GM12892 (cell line): ENCODE measurements around the gene DOCK4.

Experiments
- DNase-seq: peaks from one replicate; pipeline ENCODE4 v3.0.0; 2011; ENCODE audit not compliant: insufficient read length
- FAIRE-seq: peaks from 2 replicates; lab custom pipeline; 2011; peaks lifted over from hg19 to GRCh38; lab: Jason Lieb, UNC
- POLR2A ChIP-seq: IDR thresholded peaks from 2 replicates; pipeline ENCODE4 v1.6.1; 2011; ENCODE audit warnings: low read depth, low read length, control low read depth
- POLR2AphosphoS5 ChIP-seq: IDR thresholded peaks from 2 replicates; pipeline ENCODE4 v1.6.1; 2011; ENCODE audit warnings: low read depth, low read length, control low read depth
- TAF1 ChIP-seq: IDR thresholded peaks from 2 replicates; pipeline ENCODE4 v1.6.1; 2011; ENCODE audit warnings: low read depth, mild to moderate bottlenecking, control low read depth, low read length, borderline replicate concordance

DOCK4 gene

DNA sequence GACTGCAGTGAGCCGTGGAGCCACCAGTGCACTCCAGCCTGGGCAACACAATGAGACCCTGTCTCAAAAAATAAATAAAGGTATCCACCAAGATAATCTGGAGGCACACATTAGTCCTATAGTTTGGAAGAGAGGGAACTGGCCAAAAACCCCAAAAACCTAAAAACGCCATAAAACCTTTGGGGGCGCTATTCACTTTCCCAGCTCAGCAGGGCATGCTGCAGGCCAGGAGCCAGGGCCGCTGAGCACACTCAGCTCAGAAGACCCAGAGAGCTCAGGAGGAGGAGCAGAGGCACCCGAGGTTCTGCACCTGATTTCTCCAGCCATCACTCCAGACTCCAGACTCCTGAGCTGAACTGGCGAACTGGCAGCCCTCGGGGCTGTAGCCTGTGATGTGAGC, 476.7 kb downstream of the DOCK4 start:
- no peak for DNase-seq
- no peak for FAIRE-seq
- TF ChIP-seq TAF1 (no peak), POLR2AphosphoS5 (no peak), POLR2A (no peak)

DNA sequence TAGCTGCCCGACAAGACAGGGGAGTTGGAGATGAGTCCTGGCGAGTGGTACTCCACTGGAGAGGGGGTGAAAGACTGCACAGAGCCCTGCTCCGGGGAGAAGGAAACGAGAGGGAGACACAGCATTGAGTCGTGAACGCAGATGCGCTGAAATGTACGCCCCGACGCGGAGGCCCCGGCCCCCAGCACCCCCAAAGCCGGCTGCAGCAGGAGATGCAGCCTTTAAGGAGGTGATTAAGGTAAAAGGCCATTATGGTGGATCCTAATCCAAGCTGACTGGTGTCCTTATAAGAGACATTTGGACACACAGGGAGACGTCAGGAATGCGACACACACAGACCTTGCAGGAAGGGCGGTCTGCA, 477.6 kb downstream of the DOCK4 start:
- DNase-seq (no peak), FAIRE-seq (no peak)
- no peak for TF ChIP-seq POLR2A
- no peak for TF ChIP-seq POLR2AphosphoS5
- no peak for TF ChIP-seq TAF1

DNA sequence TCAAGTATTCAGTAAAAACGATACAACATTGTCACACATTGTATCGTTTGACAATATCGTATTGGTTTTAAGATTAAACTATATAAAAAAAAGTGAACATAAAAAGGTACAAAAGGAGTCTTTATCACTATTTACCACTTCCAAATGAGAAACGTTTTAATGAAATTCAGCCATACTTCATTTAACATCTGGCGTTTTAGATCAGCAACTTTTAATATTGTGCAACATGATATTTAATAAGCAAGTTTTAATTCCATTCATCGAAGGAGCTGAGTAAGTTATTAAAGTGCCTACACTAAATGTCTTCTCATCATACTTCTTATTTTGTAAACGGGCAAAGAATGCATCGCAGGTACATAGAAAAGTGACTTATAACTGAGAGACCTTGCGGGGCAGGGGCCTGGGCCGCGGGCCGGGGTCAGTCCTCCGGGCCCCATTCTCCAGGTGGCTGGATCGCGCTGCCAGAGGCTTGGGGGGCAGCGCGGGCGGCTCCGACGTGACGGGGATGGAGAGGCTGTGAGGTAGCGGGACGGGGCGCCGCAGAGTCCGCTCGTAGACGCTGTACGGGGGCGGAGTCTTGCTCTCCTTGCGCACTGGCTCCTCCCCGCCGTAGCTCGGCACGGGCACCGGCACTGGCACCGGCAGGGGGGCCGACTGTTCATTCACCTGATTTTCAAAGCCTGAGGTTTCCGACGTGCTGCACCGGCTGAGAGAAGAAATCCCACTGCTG, 478.1 kb downstream of the DOCK4 start:
- no peak for DNase-seq
- no peak for TF ChIP-seq POLR2AphosphoS5
- TF ChIP-seq POLR2A: no peak
- no peak for TF ChIP-seq TAF1
- FAIRE-seq: no peak

DNA sequence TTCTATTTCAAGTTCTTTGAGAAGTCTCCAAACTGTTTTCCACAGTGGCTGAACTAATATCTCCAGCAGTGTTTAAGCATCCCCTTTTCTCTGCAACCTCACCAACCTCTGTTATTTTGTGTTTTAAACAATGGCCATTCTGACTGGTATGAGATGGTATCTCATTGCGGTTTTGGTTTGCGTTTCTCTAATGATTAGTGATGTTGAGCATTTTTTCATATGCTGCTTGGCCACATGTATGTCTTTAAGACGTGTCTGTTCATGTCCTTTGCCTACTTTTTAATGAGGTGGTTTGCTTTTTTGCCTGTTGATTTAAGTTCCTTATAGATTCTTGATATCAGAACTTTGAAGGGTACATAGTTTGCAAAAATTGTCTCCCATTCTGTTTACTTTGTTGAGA, 487.3 kb downstream of the DOCK4 start:
- DNase-seq: no peak
- no peak for FAIRE-seq
- TF ChIP-seq POLR2A (no peak), POLR2AphosphoS5 (no peak), TAF1 (no peak)

DNA sequence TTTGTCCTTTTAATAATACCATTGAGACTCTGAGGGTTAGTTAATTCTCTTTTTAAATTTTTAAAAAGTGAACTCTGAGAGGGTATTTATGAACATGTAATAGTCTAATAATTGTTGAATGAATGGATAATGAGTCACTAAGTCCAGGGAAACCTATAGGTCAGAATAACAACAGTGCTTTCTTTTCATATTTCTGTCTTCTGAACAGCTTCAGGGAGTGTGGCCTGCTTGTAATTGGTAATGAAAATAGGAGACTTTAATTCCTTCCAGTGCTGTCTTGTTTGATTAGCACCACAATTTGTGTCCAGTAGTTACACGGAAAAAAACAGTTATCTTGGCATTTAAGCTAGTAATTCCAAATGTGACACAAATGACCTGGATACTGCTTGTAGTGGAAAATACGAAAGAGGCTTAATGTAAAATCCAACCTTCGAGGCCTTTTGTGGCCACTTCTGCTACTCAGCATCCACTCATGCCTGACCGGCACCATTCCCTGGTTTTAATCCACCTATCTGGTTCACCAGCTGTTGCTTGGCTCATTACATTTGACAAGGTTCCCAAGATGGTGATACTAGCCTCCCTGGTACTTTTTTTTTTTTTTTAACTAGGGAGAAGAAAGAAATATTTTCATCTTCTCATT, 494.7 kb downstream of the DOCK4 start:
- TF ChIP-seq TAF1 (no peak), POLR2AphosphoS5 (no peak), POLR2A (no peak)
- DNase-seq (no peak), FAIRE-seq (no peak)

DNA sequence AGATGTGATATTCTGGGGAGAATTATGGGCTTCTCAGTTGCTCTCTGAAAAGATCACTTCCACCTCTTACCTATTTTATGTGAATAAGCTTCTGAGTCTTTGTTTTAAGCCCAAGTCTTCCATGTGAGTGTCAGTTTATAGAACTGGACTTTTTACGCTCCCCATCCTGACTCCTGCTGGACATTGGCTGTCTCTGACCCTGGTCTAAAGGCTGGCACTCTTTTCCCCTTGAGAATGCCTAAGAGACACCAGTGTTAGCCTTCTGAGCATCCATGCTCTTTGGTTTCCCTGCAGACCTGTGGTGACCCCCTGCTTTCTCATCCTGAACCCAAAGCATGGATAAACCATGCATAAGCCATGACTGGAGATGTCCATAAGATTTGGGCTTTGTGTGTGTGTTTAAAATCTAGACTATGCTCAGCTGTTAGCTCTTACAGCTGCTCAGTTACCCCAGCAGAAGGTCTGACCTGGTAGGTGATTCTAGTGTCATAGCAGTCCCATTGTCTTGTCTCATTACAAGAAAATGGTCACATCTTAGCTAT, 495.3 kb downstream of the DOCK4 start:
- TF ChIP-seq POLR2A (no peak), POLR2AphosphoS5 (no peak), TAF1 (no peak)
- DNase-seq: no peak
- no peak for FAIRE-seq

DNA sequence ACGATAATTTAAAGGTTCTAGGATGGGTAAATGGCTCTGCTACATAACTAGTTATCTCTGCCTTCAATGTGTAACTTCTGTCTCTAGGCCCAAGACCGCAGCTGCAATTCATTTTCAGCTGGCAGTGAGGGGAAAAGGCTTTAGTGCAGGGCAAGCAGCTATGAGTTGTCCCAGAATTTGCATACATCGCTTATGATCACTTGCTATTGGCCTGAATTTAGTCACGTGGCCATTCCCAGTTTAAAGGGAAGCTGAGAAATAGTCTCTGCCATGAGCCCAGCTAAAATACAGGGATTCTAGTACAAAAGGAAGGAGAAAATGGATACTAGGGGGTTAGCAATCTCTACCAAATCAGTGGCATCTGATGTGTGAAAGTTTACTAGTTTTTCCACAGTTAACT, 498.1 kb downstream of the DOCK4 start:
- no peak for DNase-seq
- TF ChIP-seq POLR2AphosphoS5 (no peak), POLR2A (no peak), TAF1 (no peak)
- no peak for FAIRE-seq

DNA sequence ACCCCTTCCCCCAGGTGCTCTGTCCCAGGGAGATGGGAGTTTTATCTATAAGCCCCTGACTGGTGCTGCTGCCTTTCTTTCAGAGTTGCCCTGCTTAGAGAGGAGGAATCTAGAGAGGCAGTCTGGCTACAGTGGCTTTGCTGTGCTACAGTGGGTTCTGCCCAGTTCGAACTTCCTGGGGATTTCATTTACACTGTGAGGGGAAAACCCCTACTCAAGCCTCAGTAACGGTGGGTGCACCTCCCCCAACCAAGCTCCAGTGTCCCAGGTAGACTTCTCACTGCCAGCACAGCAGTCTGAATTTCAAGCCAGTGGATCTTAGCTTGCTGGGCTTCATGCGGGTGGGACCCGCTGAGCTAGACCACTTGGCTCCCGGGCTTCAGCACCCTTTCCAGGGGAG, 500.4 kb downstream of the DOCK4 start:
- TF ChIP-seq TAF1 (no peak), POLR2A (no peak)
- DNase-seq: no peak
- FAIRE-seq: no peak

DNA sequence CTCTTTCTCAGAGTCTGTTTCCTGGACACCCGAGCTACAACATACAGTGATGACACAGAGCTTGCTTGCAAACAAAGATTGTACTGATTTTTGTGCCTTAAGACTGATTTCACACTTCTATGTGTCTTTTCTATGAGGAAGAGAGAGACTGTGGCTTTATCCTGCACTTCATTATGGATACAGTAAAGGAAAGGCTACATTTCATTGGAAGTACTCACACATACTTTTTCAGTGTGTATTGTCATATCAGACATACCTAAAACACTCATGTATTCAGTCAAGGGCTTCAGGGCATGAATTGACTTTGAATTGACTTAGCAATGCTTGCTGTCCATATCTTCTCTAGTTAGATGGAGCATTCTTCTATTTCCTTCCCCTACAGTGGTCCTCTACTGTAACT, 508.4 kb downstream of the DOCK4 start:
- FAIRE-seq: no peak
- DNase-seq: no peak
- TF ChIP-seq POLR2A (no peak), TAF1 (no peak), POLR2AphosphoS5 (no peak)

DNA sequence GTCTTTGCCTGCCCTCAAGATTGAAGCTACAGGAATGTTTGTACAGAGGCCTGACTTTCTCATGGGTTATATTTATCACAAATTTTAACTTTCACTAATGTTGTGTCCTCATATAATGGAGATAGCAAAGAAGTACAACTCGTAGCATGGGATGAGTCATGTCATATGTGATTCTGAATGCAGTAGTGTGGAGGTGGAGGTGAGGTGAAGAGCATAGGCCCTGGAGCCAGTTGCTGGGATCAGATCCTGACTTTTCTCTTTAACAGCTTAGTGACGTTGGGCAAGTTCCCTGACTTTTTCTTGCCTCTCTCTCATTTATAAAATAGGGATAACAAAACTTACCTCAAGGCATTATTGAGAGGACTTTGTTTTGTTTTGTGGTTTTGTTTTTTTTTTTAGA, 511.8 kb downstream of the DOCK4 start:
- FAIRE-seq: no peak

DNA sequence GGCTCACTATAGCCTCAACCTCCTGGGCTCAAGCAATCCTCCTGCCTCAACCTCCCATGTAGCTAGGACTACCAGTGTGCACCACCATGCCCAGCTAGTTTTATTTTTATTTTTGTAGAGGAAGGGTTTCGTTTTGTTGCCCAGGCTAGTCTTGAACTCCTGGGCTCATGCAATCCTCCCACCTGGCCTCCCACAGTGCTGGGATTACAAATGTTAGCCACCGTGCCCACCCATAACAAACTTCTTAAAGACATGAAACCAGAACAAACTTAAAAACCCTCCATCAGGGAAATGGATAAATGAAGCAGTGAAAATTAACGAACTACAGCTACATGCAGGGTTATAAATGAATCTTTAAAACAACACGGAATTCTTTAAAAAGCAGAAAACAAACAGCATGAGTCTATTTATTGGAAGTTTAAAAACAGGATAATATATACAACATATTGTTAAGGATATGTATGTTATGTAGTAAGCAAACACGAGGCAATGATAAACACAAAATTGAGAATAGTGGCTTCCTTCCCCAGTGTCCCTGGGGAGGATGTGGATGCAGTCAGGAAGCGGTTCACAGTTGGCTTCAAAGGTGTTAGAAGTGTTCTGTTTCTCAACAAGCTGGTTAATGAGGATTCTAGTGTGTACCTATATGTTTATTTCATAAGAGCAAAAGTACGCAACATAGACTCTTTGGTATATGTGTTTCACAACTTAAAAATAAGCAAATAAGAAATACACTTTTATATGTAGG, 515.7 kb downstream of the DOCK4 start:
- DNase-seq (no peak), FAIRE-seq (no peak)
- TF ChIP-seq POLR2AphosphoS5 (no peak), TAF1 (no peak), POLR2A (no peak)

More for the DNA sequence above, 511.8 kb downstream of the DOCK4 start:
- no peak for DNase-seq
- TF ChIP-seq TAF1 (no peak), POLR2A (no peak), POLR2AphosphoS5 (no peak)

DNA sequence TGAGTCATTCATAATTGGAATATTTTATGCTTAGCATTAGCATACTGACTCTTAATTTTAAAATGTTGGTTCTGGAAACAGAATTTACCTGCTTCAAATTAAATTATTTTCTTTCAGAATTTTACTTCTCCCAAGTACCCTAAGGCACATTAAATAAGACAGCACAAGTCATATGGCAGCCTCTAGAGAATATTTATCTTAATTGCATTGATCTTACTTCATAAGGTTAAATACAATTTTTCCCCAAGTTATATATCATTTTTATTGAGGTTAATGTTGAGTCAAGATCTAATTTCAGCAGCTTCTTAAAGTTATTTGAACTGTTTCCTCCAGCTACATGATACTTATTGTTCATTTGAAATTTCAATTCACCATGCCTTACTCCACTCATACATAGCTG, 520.9 kb downstream of the DOCK4 start:
- no peak for TF ChIP-seq TAF1
- TF ChIP-seq POLR2A: no peak
- no peak for TF ChIP-seq POLR2AphosphoS5
- FAIRE-seq (no peak), DNase-seq (no peak)
